B cell (primary cell): ENCODE results near the gene MED12L. TPM values are rescaled to one million over a fixed set of nuclear protein-coding genes. Genes with fewer than 3 reads are reported as not detected.

ENCODE experiments used
- ATAC-seq: fragments of 200-7000 bp; cut with Tn5 transposase; one replicate; pipeline ENCODE4 v1.10.0; 2021; ENCODE audit warnings: low read depth, mild to moderate bottlenecking, moderate number of reproducible peaks, moderate library complexity
- CTCF ChIA-PET: fragments of 350-600 bp; sonication (Branson Sonifier 250); formaldehyde crosslinking; loops from one replicate; lab custom pipeline; 2021; ENCODE audit warnings: antibody characterized with exemption, inconsistent platforms; lab: Charles Lee
- POLR2A ChIA-PET: fragments of 350-600 bp; sonication (Branson Sonifier 250); formaldehyde crosslinking; loops from one replicate; lab custom pipeline; 2021; ENCODE audit warnings: antibody characterized with exemption; lab: Charles Lee
- DNase-seq: peaks from one replicate; pipeline ENCODE4 v3.0.0; 2013
- H2AFZ ChIP-seq: 2 replicates; pipeline ENCODE4 v1.6.1; 2012; ENCODE audit warnings: mild to moderate bottlenecking, low read depth, low read length; ENCODE audit not compliant: insufficient read depth, poor library complexity, severe bottlenecking
- H3K27ac ChIP-seq, 2 donors: 1 replicate in 1 of 2; 2 replicates in 1 of 2; pipeline ENCODE4 v1.5.1; 2012 to 2013; ENCODE audit warnings: low read length in 2 of 2, mild to moderate bottlenecking in 2 of 2, moderate library complexity in 1 of 2
- H3K27me3 ChIP-seq, 4 experiments: fragments of 200-600 bp in 1 of 4; sonication (generic) in 1 of 4; replicated peaks in 1 of 4; 1 replicate in 2 of 4; 2 replicates in 2 of 4; pipeline versions ENCODE4 v1.6.1 to v1.7.0; 2013 to 2016; ENCODE audit warnings: low read length in 3 of 4, mild to moderate bottlenecking in 2 of 4, mixed read lengths in 1 of 4, moderate library complexity in 1 of 4; ENCODE audit not compliant: insufficient read depth in 4 of 4, control insufficient read depth in 3 of 4; ENCODE audit errors: control extremely low read depth in 1 of 4
- H3K36me3 ChIP-seq, 2 experiments: replicated peaks in 1 of 2; 1 replicate in 1 of 2; 2 replicates in 1 of 2; pipeline versions ENCODE4 v1.6.1 to v1.7.1; 2013; ENCODE audit warnings: low read length in 1 of 2; ENCODE audit not compliant: insufficient read depth in 2 of 2, control insufficient read depth in 1 of 2; ENCODE audit errors: control extremely low read depth in 1 of 2, extremely low read depth in 1 of 2
- H3K4me1 ChIP-seq, 2 donors: fragments of 200-600 bp in 1 of 2; sonication (generic) in 1 of 2; 1 replicate in 1 of 2; 2 replicates in 1 of 2; pipeline versions ENCODE4 v1.5.1 to v1.6.1; 2013 to 2017; ENCODE audit warnings: low read length in 2 of 2; ENCODE audit not compliant: control insufficient read depth in 2 of 2, insufficient read depth in 2 of 2
- H3K4me2 ChIP-seq: replicated peaks from 2 replicates; pipeline ENCODE3; 2012; ENCODE audit warnings: mild to moderate bottlenecking, low read depth, low read length; ENCODE audit not compliant: poor library complexity, severe bottlenecking
- H3K4me3 ChIP-seq, 5 experiments: fragments of 200-600 bp in 1 of 5; sonication (generic) in 1 of 5; 1 replicate in 3 of 5; 2 replicates in 2 of 5; pipeline versions ENCODE4 v1.5.1 to v1.7.0; 2011 to 2016; ENCODE audit warnings: low read length in 4 of 5, mild to moderate bottlenecking in 4 of 5, low read depth in 2 of 5, control low read depth in 1 of 5, moderate library complexity in 1 of 5; ENCODE audit not compliant: insufficient read depth in 1 of 5; ENCODE audit errors: control extremely low read depth in 1 of 5, extremely low read depth in 1 of 5
- H3K79me2 ChIP-seq: fragments of 200-600 bp; sonication (generic); one replicate; pipeline ENCODE4 v1.6.0; 2016; ENCODE audit warnings: low read length; ENCODE audit not compliant: control insufficient read depth, insufficient read depth
- H3K9ac ChIP-seq: fragments of 200-600 bp; sonication (generic); 2 replicates; pipeline ENCODE4 v1.6.1; 2017; ENCODE audit warnings: mild to moderate bottlenecking, low read length, moderate library complexity
- H3K9me3 ChIP-seq, 3 donors: one replicate each; pipeline versions ENCODE4 v1.6.1 to v1.7.1; 2013; ENCODE audit warnings: low read length in 2 of 3; ENCODE audit not compliant: control insufficient read depth in 2 of 3, insufficient read depth in 1 of 3; ENCODE audit errors: control extremely low read depth in 1 of 3
- H4K20me1 ChIP-seq: 2 replicates; pipeline ENCODE4 v1.6.0; 2012; ENCODE audit warnings: mild to moderate bottlenecking, low read length; ENCODE audit not compliant: insufficient read depth, control insufficient read depth, poor library complexity, severe bottlenecking
- H3K27ac Mint-ChIP-seq: one replicate; pipeline ENCODE4 v1.8.0; 2021; ENCODE audit warnings: mixed read lengths
- H3K27me3 Mint-ChIP-seq: one replicate; pipeline ENCODE4 v1.8.0; 2021; ENCODE audit warnings: mixed read lengths
- H3K4me1 Mint-ChIP-seq: one replicate; pipeline ENCODE4 v1.8.0; 2021; ENCODE audit warnings: mixed read lengths
- H3K4me3 Mint-ChIP-seq: one replicate; pipeline ENCODE4 v1.8.0; 2021; ENCODE audit warnings: mixed read lengths
- H3K9me3 Mint-ChIP-seq: one replicate; pipeline ENCODE4 v1.8.0; 2022; ENCODE audit warnings: mixed read lengths; ENCODE audit not compliant: insufficient read depth
- EZH2 ChIP-seq: IDR thresholded peaks from 2 replicates; pipeline ENCODE4 v1.6.1; 2012; ENCODE audit warnings: borderline replicate concordance, low read depth, mild to moderate bottlenecking, moderate library complexity, low read length; ENCODE audit not compliant: insufficient read depth, poor library complexity, severe bottlenecking
- WGBS: methylation state at CpG from one replicate; pipeline ENCODE4 v1.1.5; 2013; ENCODE audit warnings: missing lambda C conversion rate; ENCODE audit not compliant: insufficient coverage; 5-methylcytosine and 5-hydroxymethylcytosine counted together
- intact Hi-C: fragments of 100-400 bp; cut with micrococcal nuclease; formaldehyde crosslinking; loops from one replicate; pipeline ENCODE4 v1.10.0; 2022
- polyA plus RNA-seq: library from polyadenylated mRNA; depleted of rRNA; stranded (reverse); fragments of >200 nt; gene quantifications from 2 replicates; pipeline ENCODE4 v1.2.3, GENCODE V29; 2012
- total RNA-seq, 2 donors: library from RNA; stranded (reverse); fragments of 120-200 nt in 1 of 2; gene quantifications; 1 replicate in 1 of 2; 2 replicates in 1 of 2; pipeline versions ENCODE4 v1.2.3 to v1.2.4, GENCODE V29; 2013 to 2022
- TF ChIP-seq, protein P1 (sequence below): fragments of 200-600 bp; IDR thresholded peaks from one replicate; pipeline ENCODE4 v1.8.0; 2022; ENCODE audit warnings: antibody characterized with exemption, mild to moderate bottlenecking

The MED12L gene
- total and polyA plus RNA-seq, 2 donors (not counting 1 experiment from before 2014, with no cell fraction given), result 0.07 to 0.30 TPM

- intact Hi-C loops, result no loop called here
- POLR2A ChIA-PET, result no interaction called here
Observed at GRCh38 chr3:151371526-151371925, 286.1 kb downstream of the MED12L start.

DNA sequence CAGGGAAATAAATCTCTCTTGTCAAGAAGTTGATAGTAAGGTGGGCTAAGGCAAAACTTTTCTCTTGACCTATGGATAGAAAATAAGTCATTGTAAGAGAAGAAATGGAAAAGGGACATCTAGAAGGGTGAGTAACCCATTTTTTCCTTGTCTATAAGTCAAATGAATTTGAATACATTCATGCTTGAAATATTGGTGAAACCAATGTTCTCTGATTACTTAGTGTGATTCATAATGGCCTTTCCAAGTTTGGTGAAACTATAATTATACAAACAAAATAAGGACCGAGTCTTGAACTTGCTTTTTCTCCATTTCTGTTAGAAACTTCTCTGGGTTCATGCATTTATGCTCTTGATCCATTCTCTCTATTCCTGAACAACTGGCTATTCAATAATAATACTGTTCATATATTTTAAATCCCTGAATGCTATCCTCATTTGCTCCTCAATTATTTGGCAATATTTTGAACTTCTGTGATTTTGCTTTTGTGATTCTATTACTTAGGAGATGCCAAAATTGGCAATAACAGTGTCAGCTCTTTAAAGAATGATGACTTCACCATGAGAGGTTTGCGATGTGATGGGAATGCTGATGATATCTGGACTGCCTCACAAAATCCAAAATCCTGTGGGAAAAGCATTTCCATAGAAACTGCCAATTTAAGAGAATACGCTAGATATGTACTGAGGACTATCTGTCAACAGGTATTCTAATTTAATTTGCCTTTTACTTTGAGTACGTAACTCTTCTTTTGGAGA, 286.8 kb downstream of the MED12L start:
- Histone ChIP-seq H3K9ac (no peak overlapping the region), H3K79me2 (no peaks in the 10 kb centered on the region), H2AFZ (no peak overlapping the region), H3K27me3 (no peaks in the 10 kb centered on the region), H3K4me2 (no peak overlapping the region), H3K36me3 (no peaks in the 10 kb centered on the region), H3K27ac (no peak overlapping the region), H3K9me3 (no peaks in the 10 kb centered on the region), H3K4me1 (no peaks in the 10 kb centered on the region), H3K4me3 (no peak overlapping the region), H4K20me1 (no peaks in the 10 kb centered on the region)
- Mint-ChIP-seq H3K27ac (no peak overlapping the region), H3K27me3 (no peaks in the 10 kb centered on the region), H3K4me1 (no peaks in the 10 kb centered on the region), H3K4me3 (no peak overlapping the region), H3K9me3 (no peaks in the 10 kb centered on the region)
- intact Hi-C loops, result no loop called here
- DNase-seq, result no peak
- TF ChIP-seq, protein P1, sequence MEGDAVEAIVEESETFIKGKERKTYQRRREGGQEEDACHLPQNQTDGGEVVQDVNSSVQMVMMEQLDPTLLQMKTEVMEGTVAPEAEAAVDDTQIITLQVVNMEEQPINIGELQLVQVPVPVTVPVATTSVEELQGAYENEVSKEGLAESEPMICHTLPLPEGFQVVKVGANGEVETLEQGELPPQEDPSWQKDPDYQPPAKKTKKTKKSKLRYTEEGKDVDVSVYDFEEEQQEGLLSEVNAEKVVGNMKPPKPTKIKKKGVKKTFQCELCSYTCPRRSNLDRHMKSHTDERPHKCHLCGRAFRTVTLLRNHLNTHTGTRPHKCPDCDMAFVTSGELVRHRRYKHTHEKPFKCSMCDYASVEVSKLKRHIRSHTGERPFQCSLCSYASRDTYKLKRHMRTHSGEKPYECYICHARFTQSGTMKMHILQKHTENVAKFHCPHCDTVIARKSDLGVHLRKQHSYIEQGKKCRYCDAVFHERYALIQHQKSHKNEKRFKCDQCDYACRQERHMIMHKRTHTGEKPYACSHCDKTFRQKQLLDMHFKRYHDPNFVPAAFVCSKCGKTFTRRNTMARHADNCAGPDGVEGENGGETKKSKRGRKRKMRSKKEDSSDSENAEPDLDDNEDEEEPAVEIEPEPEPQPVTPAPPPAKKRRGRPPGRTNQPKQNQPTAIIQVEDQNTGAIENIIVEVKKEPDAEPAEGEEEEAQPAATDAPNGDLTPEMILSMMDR, result no peak
- TF ChIP-seq EZH2, result no peak
- ChIA-PET POLR2A (no interaction called here), CTCF (interaction anchor here (0.9 to 1.7 kb wide), 3 partner anchors 10 to 11 kb away, joined by 3 to 4 read pairs (median 3); no protein-coding TSS in a partner anchor)
- ATAC-seq, result no peak
- WGBS, result 80% methylated on average over 1 of the region's 4 CpGs

More at GRCh38 chr3:151371526-151371925, 286.1 kb downstream of the MED12L start:
- Histone ChIP-seq H3K4me1 (no peaks in the 10 kb centered on the region), H3K36me3 (no peaks in the 10 kb centered on the region), H2AFZ (no peak overlapping the region), H3K9ac (no peak overlapping the region), H3K4me2 (no peak overlapping the region), H3K27ac (no peak overlapping the region), H3K79me2 (no peaks in the 10 kb centered on the region), H3K27me3 (no peaks in the 10 kb centered on the region), H4K20me1 (no peaks in the 10 kb centered on the region), H3K4me3 (no peak overlapping the region), H3K9me3 (no peaks in the 10 kb centered on the region)
- no peak for ATAC-seq
- CTCF ChIA-PET, result interaction anchor here (0.9 to 1.7 kb wide), 3 partner anchors 8 to 25 kb away, joined by 3 to 7 read pairs (median 3); no protein-coding TSS in a partner anchor
- no peaks in the 10 kb centered on the region for H3K9me3 Mint-ChIP-seq
- no peak for DNase-seq
- no peaks in the 10 kb centered on the region for H3K4me1 Mint-ChIP-seq
- no peaks in the 10 kb centered on the region for H3K27me3 Mint-ChIP-seq
- no peak for TF ChIP-seq EZH2
- TF ChIP-seq, protein P1, result no peak
- H3K27ac Mint-ChIP-seq, result no peak overlapping the region
- H3K4me3 Mint-ChIP-seq, result no peak overlapping the region
